ENCODE measurements around the gene REXO1. TPM values are rescaled to one million over a fixed set of nuclear protein-coding genes. Genes with fewer than 3 reads are reported as not detected.

REXO1 gene
- total and polyA plus RNA-seq, 9 of the 15 experiments (the other 6 are each of a cell fraction or from before 2014, with no cell fraction given) = 0.04 to 63.3 (median 15.8) TPM

DNA sequence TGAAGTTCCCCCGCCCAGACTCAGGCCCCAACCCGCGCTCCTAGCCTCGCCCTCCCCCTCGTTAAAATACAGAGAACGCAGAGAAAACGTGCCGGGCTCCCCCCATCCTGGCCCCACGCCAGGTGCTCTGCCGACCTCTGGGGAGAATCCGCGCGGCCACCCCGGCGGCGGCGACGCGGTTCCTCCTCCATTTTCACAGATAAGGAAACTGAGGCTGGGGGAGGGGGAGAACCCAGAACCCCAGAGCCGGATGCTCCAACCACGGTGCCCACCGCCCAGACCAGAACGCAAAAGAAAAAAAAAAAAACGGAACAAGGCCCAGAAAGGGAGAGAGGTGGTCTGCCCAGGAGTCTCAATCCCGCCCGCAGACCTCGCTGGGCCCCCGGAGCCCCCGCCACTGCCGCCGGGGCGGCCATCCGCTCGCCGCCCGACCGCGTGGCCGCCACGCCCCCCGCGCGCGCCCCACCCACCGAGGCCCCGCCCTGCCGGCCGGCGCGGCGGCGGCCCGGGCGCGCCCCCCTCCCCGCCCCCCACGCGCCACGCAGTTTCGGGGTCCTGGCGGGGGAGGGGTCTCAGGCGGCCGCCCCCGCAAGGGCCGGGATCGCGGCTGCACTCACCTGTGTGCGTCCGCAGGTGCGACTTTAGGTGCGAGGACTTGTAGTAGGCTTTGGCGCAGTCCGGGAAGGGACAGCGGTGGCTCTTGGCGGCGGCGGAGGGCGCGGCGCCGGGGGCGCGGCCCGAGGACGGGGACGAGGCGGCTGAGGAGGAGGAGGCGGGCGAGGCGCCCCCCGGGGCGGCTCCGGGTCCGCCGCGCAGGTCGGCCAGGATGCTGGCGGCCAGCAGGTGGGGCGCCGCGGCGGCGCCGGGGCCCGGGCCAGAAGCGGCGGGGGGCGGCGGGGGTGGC, 14.4 kb upstream of the REXO1 start:
- FAIRE-seq (no peak), DNase-seq (ENCODE audit: extremely low read depth in 1 of 4, low spot score in 3 of 4) (peak; percentile 53 to 84 (median 66)), ATAC-seq (no peak)
- Histone ChIP-seq H3K4me2 (ENCODE audit: insufficient read depth, low read length) (peak overlapping the region; percentile 82), H3K9ac (ENCODE audit: insufficient read depth in 1 of 2, low read depth in 2 of 2, low read length in 2 of 2) (peak overlapping the region; percentile 84 to 97), H3K9me1 (ENCODE audit: control insufficient read depth, insufficient read depth, low read length) (peaks cover 5% of the 10 kb centered on the region), H3K4me1 (replicated peaks in 1 of 2; ENCODE audit: control insufficient read depth in 2 of 2, insufficient read depth in 2 of 2, low read length in 2 of 2) (peaks cover 40 to 77% of the 10 kb centered on the region in 2 experiments), H3K27ac (ENCODE audit: extremely low read depth, low read depth, low read length) (peak overlapping the region; percentile 85), H2AFZ (ENCODE audit: low read depth, low read length) (0 out of 2 replicates have a peak overlapping the region, but pooled peaks have one; percentile 55), H4K20me1 (replicated peaks; ENCODE audit: control insufficient read depth, insufficient read depth, low read length) (peaks cover 28% of the 10 kb centered on the region), H3K36me3 (ENCODE audit: control insufficient read depth, insufficient read depth, low read length) (no peaks in the 10 kb centered on the region; the same call in 2 of the 3 replicates), H3K27me3 (ENCODE audit: control insufficient read depth in 2 of 2, insufficient read depth in 2 of 2, low read length in 2 of 2) (no peaks in the 10 kb centered on the region), H3K4me3 (peak overlapping the region; percentile 95), H3K79me2 (ENCODE audit: control insufficient read depth, insufficient read depth, low read length) (peaks cover 62% of the 10 kb centered on the region), H3K9me3 (replicated peaks; ENCODE audit: control insufficient read depth, insufficient read depth, low read depth, low read length) (no peaks in the 10 kb centered on the region)
- POLR2A ChIA-PET = interaction anchor here (0.6 kb wide), 1 partner anchor 199 kb away, joined by 3 read pairs; no protein-coding TSS in a partner anchor
- in situ Hi-C loops (cut with MboI) (no loop called here), intact Hi-C loops (cut with micrococcal nuclease) (loop anchor here (1.0 kb wide), 1 partner anchor 42 kb away; no protein-coding TSS in a partner anchor)
- CTCF ChIA-PET (ENCODE audit: low intra/inter-chr PET ratio) = no interaction called here
- no TSS peak for BruUV-seq (replicated peaks)
- WGBS (ENCODE audit: insufficient coverage, low coverage, missing lambda C conversion rate) = under 1% methylated on average over 52 of the region's 109 CpGs
- TF ChIP-seq RBFOX2 (IDR thresholded peaks at IDR 0.05; ENCODE audit: low read depth, low read length) (peak; percentile 65), SUPT5H (IDR thresholded peaks at IDR 0.05) (peak; percentile 47; the same call in 1 of the 2 replicates), MCM5 (IDR thresholded peaks at IDR 0.05; ENCODE audit: low read depth) (no peak), HMG20A (CRISPR knock-in tag; conservative IDR thresholded peaks at IDR 0.05) (no peak), ATF1 (CRISPR knock-in tag; IDR thresholded peaks at IDR 0.05) (no peak), ATF1 (tag; IDR thresholded peaks at IDR 0.05) (peak; percentile 34; the same call in 1 of the 2 replicates), MTA3 (IDR thresholded peaks at IDR 0.05; ENCODE audit: borderline replicate concordance) (no peak), PYGO2 (tag; IDR thresholded peaks at IDR 0.05) (no peak), HIVEP1 (CRISPR knock-in tag; IDR thresholded peaks at IDR 0.05) (no peak), CHD2 (IDR thresholded peaks at IDR 0.05; ENCODE audit: low read depth, low read length) (no peak), FOXJ2 (tag; IDR thresholded peaks at IDR 0.05) (no peak), CSDE1 (IDR thresholded peaks at IDR 0.05) (no peak), SMAD2 (IDR thresholded peaks at IDR 0.05; ENCODE audit: low read depth, low read length) (no peak), HNRNPUL1 (IDR thresholded peaks at IDR 0.05; ENCODE audit: low read length) (no peak), CHD1 (IDR thresholded peaks at IDR 0.05; ENCODE audit: low read length) (peak; percentile 36)
- TF ChIP-seq, protein P1, sequence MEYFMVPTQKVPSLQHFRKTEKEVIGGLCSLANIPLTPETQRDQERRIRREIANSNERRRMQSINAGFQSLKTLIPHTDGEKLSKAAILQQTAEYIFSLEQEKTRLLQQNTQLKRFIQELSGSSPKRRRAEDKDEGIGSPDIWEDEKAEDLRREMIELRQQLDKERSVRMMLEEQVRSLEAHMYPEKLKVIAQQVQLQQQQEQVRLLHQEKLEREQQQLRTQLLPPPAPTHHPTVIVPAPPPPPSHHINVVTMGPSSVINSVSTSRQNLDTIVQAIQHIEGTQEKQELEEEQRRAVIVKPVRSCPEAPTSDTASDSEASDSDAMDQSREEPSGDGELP (CRISPR knock-in tag; IDR thresholded peaks at IDR 0.05; ENCODE audit: borderline replicate concordance) = 0 out of 2 replicates have a peak, but pooled peaks have one; percentile 23
- TF ChIP-seq, protein P2, sequence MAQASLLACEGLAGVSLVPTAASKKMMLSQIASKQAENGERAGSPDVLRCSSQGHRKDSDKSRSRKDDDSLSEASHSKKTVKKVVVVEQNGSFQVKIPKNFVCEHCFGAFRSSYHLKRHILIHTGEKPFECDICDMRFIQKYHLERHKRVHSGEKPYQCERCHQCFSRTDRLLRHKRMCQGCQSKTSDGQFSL (CRISPR knock-in tag; IDR thresholded peaks at IDR 0.05) = no peak; the same call in 1 of the 2 replicates
- TF ChIP-seq, protein P2 (tag; IDR thresholded peaks at IDR 0.05) = no peak
- TF ChIP-seq, protein P3, sequence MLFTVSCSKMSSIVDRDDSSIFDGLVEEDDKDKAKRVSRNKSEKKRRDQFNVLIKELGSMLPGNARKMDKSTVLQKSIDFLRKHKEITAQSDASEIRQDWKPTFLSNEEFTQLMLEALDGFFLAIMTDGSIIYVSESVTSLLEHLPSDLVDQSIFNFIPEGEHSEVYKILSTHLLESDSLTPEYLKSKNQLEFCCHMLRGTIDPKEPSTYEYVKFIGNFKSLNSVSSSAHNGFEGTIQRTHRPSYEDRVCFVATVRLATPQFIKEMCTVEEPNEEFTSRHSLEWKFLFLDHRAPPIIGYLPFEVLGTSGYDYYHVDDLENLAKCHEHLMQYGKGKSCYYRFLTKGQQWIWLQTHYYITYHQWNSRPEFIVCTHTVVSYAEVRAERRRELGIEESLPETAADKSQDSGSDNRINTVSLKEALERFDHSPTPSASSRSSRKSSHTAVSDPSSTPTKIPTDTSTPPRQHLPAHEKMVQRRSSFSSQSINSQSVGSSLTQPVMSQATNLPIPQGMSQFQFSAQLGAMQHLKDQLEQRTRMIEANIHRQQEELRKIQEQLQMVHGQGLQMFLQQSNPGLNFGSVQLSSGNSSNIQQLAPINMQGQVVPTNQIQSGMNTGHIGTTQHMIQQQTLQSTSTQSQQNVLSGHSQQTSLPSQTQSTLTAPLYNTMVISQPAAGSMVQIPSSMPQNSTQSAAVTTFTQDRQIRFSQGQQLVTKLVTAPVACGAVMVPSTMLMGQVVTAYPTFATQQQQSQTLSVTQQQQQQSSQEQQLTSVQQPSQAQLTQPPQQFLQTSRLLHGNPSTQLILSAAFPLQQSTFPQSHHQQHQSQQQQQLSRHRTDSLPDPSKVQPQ (CRISPR knock-in tag; IDR thresholded peaks at IDR 0.05; ENCODE audit: borderline replicate concordance) = no peak

All from K562 (cell line).